Esophagus muscularis mucosa (tissue), 3 donors: ENCODE measurements around the gene ATP1B2.

Source experiments
- CTCF ChIP-seq, 3 experiments: fragments of 200-600 bp in 2 of 3; fragments of 450-650 bp in 1 of 3; sonication (generic) in 2 of 3; IDR thresholded peaks; one replicate each; pipeline ENCODE4 v1.5.1; 2017 to 2019; ENCODE audit warnings: antibody characterized with exemption in 3 of 3, mild to moderate bottlenecking in 2 of 3, moderate library complexity in 1 of 3
- POLR2A ChIP-seq: fragments of 450-650 bp; IDR thresholded peaks from one replicate; pipeline ENCODE4 v1.6.1; 2017; ENCODE audit warnings: antibody characterized with exemption, moderate library complexity, mild to moderate bottlenecking, low read depth
- POLR2AphosphoS5 ChIP-seq, 2 donors: sonication (generic); formaldehyde crosslinking; IDR thresholded peaks; one replicate each; pipeline ENCODE4 v1.6.1; 2017; ENCODE audit warnings: antibody characterized with exemption in 2 of 2

- TF ChIP-seq CTCF (IDR thresholded peaks at IDR 0.05) (no peak), POLR2AphosphoS5 (IDR thresholded peaks at IDR 0.05) (peak in 1 of 2 donors; percentile 58), POLR2A (no peak)
Observed at GRCh38 chr17:7656958-7657609, 6.4 kb downstream of the ATP1B2 start.
